Measurements from ENCODE around the gene TMTC2. TPM values are rescaled to one million over a fixed set of nuclear protein-coding genes. Genes with fewer than 3 reads are reported as not detected.

TMTC2 gene
- total RNA-seq, 2 experiments from 2014 or later: 1.8 to 2.1 TPM

- Histone ChIP-seq H3K4me1 (ENCODE audit: insufficient read depth, low read length) (no peaks in the 10 kb centered on the region), H3K27me3 (ENCODE audit: control insufficient read depth in 1 of 2, insufficient read depth in 2 of 2, low read length in 2 of 2) (no peaks in the 10 kb centered on the region), H3K27ac (ENCODE audit: low read depth in 1 of 2, low read length in 2 of 2) (no peak overlapping the region), H3K36me3 (ENCODE audit: insufficient read depth, low read length) (no peaks in the 10 kb centered on the region), H3K9me3 (ENCODE audit: control insufficient read depth in 1 of 2, insufficient read depth in 1 of 2, low read length in 2 of 2) (no peaks in the 10 kb centered on the region), H3K4me3 (ENCODE audit: low read length) (no peak overlapping the region)
- Mint-ChIP-seq H3K36me3 (ENCODE audit: low read depth) (no peaks in the 10 kb centered on the region), H3K27me3 (no peaks in the 10 kb centered on the region), H3K4me1 (ENCODE audit: low read depth) (no peaks in the 10 kb centered on the region), H3K9me3 (no peaks in the 10 kb centered on the region), H3K4me3 (no peak overlapping the region), H3K27ac (no peak overlapping the region)
- POLR2A ChIA-PET: no interaction called here
- TF ChIP-seq CTCF (IDR thresholded peaks at IDR 0.05): no peak
- intact Hi-C loops (cut with DNase I, micrococcal nuclease): no loop called here
- DNase-seq: no peak
- CTCF ChIA-PET: no interaction called here
- no peak for ATAC-seq (ENCODE audit: poor library complexity)
These were observed 130.7 kb downstream of the TMTC2 start for GRCh38 chr12:82817368-82817767.

GRCh38 chr12:82818271-82819035, 131.7 kb downstream of the TMTC2 start:
- no peak for ATAC-seq (ENCODE audit: poor library complexity)
- ChIA-PET CTCF (no interaction called here), POLR2A (no interaction called here)
- TF ChIP-seq CTCF (IDR thresholded peaks at IDR 0.05): no peak
- intact Hi-C loops (cut with DNase I, micrococcal nuclease): no loop called here
- no peaks in the 10 kb centered on the region for H3K27me3 Mint-ChIP-seq
- H3K4me1 ChIP-seq (ENCODE audit: insufficient read depth, low read length): no peaks in the 10 kb centered on the region
- no peak for DNase-seq
- H3K36me3 ChIP-seq (ENCODE audit: insufficient read depth, low read length): no peaks in the 10 kb centered on the region
- H3K4me3 ChIP-seq (ENCODE audit: low read length): no peak overlapping the region
- no peaks in the 10 kb centered on the region for H3K9me3 Mint-ChIP-seq
- H3K4me3 Mint-ChIP-seq: no peak overlapping the region
- H3K9me3 ChIP-seq (ENCODE audit: control insufficient read depth in 1 of 2, insufficient read depth in 1 of 2, low read length in 2 of 2): no peaks in the 10 kb centered on the region
- H3K27ac Mint-ChIP-seq: no peak overlapping the region
- H3K27ac ChIP-seq (ENCODE audit: low read depth in 1 of 2, low read length in 2 of 2): no peak overlapping the region
- H3K36me3 Mint-ChIP-seq (ENCODE audit: low read depth): no peaks in the 10 kb centered on the region
- H3K27me3 ChIP-seq (ENCODE audit: control insufficient read depth in 1 of 2, insufficient read depth in 2 of 2, low read length in 2 of 2): no peaks in the 10 kb centered on the region
- H3K4me1 Mint-ChIP-seq (ENCODE audit: low read depth): no peaks in the 10 kb centered on the region

GRCh38 chr12:82826505-82826904, 139.8 kb downstream of the TMTC2 start:
- Mint-ChIP-seq H3K9me3 (no peaks in the 10 kb centered on the region), H3K4me1 (ENCODE audit: low read depth) (no peaks in the 10 kb centered on the region), H3K27ac (no peak overlapping the region), H3K4me3 (no peak overlapping the region), H3K36me3 (ENCODE audit: low read depth) (no peaks in the 10 kb centered on the region), H3K27me3 (no peaks in the 10 kb centered on the region)
- Histone ChIP-seq H3K36me3 (ENCODE audit: insufficient read depth, low read length) (no peaks in the 10 kb centered on the region), H3K4me3 (ENCODE audit: low read length) (no peak overlapping the region), H3K27me3 (ENCODE audit: control insufficient read depth in 1 of 2, insufficient read depth in 2 of 2, low read length in 2 of 2) (no peaks in the 10 kb centered on the region), H3K9me3 (ENCODE audit: control insufficient read depth in 1 of 2, insufficient read depth in 1 of 2, low read length in 2 of 2) (no peaks in the 10 kb centered on the region), H3K27ac (ENCODE audit: low read depth in 1 of 2, low read length in 2 of 2) (no peak overlapping the region), H3K4me1 (ENCODE audit: insufficient read depth, low read length) (no peaks in the 10 kb centered on the region)
- POLR2A ChIA-PET: interaction anchor here (0.8 kb wide), 1 partner anchor 324 kb away, joined by 3 read pairs; no protein-coding TSS in a partner anchor
- intact Hi-C loops (cut with DNase I, micrococcal nuclease): no loop called here
- DNase-seq (no peak), ATAC-seq (ENCODE audit: poor library complexity) (no peak)
- CTCF ChIA-PET: no interaction called here
- no peak for TF ChIP-seq CTCF (IDR thresholded peaks at IDR 0.05)

Measured in CD4-positive, alpha-beta T cell (primary cell).